GM19463 (cell line): Measurements from ENCODE around the gene ANKS6.

Source experiments
- ATAC-seq: cut with Tn5 transposase; IDR thresholded peaks from one replicate; pipeline ENCODE4 v1.9.1; 2021; ENCODE audit warnings: mild to moderate bottlenecking, moderate library complexity; ENCODE audit not compliant: unreplicated experiment

ANKS6 gene

GRCh38 chr9:98815391-98815951 is 19.1 kb upstream of the ANKS6 start:
- no peak for ATAC-seq

- ATAC-seq = no peak
These were observed 14.8 kb upstream of the ANKS6 start for GRCh38 chr9:98811051-98811650.

GRCh38 chr9:98810102-98810842 is 13.9 kb upstream of the ANKS6 start:
- no peak for ATAC-seq

- ATAC-seq = no peak
These were observed 13.2 kb upstream of the ANKS6 start for GRCh38 chr9:98809311-98810101.

GRCh38 chr9:98808875-98809274 is 12.5 kb upstream of the ANKS6 start:
- ATAC-seq = no peak

- ATAC-seq = no peak
These were observed 12.1 kb upstream of the ANKS6 start for GRCh38 chr9:98808411-98808815.

- no peak for ATAC-seq
These were observed 11.4 kb upstream of the ANKS6 start for GRCh38 chr9:98807814-98808195.

GRCh38 chr9:98807070-98807813 is 10.9 kb upstream of the ANKS6 start, which contains the start of gene GALNT12:
TSS of gene GALNT12 (plus strand) at chr9:98807670. CDS start at chr9:98807699, 29 bp downstream.
- no peak for ATAC-seq

GRCh38 chr9:98806394-98807035 is 10.2 kb upstream of the ANKS6 start:
- ATAC-seq = no peak

GRCh38 chr9:98805506-98806272 is 9.3 kb upstream of the ANKS6 start:
- ATAC-seq = no peak

GRCh38 chr9:98804083-98804482 is 7.7 kb upstream of the ANKS6 start:
- no peak for ATAC-seq

GRCh38 chr9:98801969-98802371 is 5.6 kb upstream of the ANKS6 start:
- ATAC-seq = no peak

GRCh38 chr9:98801561-98801960 is 5.2 kb upstream of the ANKS6 start:
- ATAC-seq = no peak

- no peak for ATAC-seq
These were observed 1.9 kb upstream of the ANKS6 start for GRCh38 chr9:98798254-98798653.

GRCh38 chr9:98797491-98797890 is 1.1 kb upstream of the ANKS6 start:
- ATAC-seq = no peak

GRCh38 chr9:98795970-98796363 is 388 bp downstream of the ANKS6 start:
- ATAC-seq = peak; percentile 27

GRCh38 chr9:98795295-98795955 is 930 bp downstream of the ANKS6 start:
- no peak for ATAC-seq

- ATAC-seq = no peak
These were observed 1.6 kb downstream of the ANKS6 start for GRCh38 chr9:98794802-98795201.

- ATAC-seq = no peak
These were observed 3.3 kb downstream of the ANKS6 start for GRCh38 chr9:98793031-98793430.
